HL-60 (cell line): ENCODE results near the gene KSR1.

ENCODE experiments used
- DNase-seq, 2 experiments: peaks; one replicate each; pipeline ENCODE4 v3.0.0-alpha.2; 2010 to 2020; ENCODE audit warnings: low read depth in 1 of 2, low spot score in 1 of 2
- H3K27ac ChIP-seq: fragments of 250-450 bp; sonication (Bioruptor Pico); replicated peaks from 2 replicates; pipeline ENCODE4 v1.5.1; 2020; ENCODE audit warnings: mild to moderate bottlenecking, moderate library complexity
- H3K27me3 ChIP-seq: fragments of 250-450 bp; sonication (Bioruptor Pico); 2 replicates; pipeline ENCODE4 v1.5.1; 2021; ENCODE audit warnings: mild to moderate bottlenecking, moderate library complexity; ENCODE audit not compliant: insufficient read depth, poor library complexity, severe bottlenecking
- H3K4me3 ChIP-seq: replicated peaks from 2 replicates; pipeline ENCODE4 v1.5.1; 2011; ENCODE audit warnings: mild to moderate bottlenecking, control low read depth, low read length; ENCODE audit not compliant: insufficient read depth
- GABPA ChIP-seq: IDR thresholded peaks from 2 replicates; pipeline ENCODE4 v1.6.1; 2012; ENCODE audit warnings: low read depth
- POLR2AphosphoS5 ChIP-seq: IDR thresholded peaks from 2 replicates; pipeline ENCODE4 v1.6.1; 2012; ENCODE audit warnings: low read depth
- SPI1 ChIP-seq: IDR thresholded peaks from 2 replicates; pipeline ENCODE4 v1.6.1; 2012; ENCODE audit warnings: low read depth, mild to moderate bottlenecking, borderline replicate concordance
- TF ChIP-seq, protein P1 (sequence below): IDR thresholded peaks from one replicate; pipeline ENCODE4 v1.5.1; 2011; ENCODE audit warnings: low read length, control low read depth, inconsistent platforms; ENCODE audit not compliant: insufficient read depth
- TF ChIP-seq, protein P2 (sequence below): IDR thresholded peaks from 2 replicates; pipeline ENCODE4 v1.6.1; 2012; ENCODE audit warnings: low read depth; ENCODE audit not compliant: insufficient replicate concordance

KSR1 gene

DNA sequence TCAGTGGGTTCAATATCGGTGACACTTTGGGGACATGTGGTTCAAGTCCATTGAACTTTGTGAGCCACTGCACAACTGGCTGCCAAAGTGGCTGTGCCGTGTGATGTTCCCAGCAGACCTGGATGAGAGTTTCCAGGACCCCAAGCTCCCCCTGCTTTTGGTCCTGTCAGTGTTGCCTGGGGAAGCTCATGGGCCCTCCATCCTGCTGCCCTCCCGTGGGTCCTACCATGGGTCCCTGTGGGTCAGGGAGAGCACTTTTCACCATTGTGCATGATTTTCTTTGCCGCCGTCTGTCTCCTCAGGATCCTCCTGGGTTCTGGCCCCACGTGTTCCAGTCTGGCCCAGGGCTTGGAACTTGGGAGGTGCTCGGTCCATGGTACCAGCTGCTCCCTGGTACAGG, 212.9 kb downstream of the KSR1 start:
- Histone ChIP-seq H3K27me3 (no peaks in the 10 kb centered on the region), H3K4me3 (no peak overlapping the region), H3K27ac (no peak overlapping the region)
- DNase-seq, result no peak
- TF ChIP-seq, protein P1, sequence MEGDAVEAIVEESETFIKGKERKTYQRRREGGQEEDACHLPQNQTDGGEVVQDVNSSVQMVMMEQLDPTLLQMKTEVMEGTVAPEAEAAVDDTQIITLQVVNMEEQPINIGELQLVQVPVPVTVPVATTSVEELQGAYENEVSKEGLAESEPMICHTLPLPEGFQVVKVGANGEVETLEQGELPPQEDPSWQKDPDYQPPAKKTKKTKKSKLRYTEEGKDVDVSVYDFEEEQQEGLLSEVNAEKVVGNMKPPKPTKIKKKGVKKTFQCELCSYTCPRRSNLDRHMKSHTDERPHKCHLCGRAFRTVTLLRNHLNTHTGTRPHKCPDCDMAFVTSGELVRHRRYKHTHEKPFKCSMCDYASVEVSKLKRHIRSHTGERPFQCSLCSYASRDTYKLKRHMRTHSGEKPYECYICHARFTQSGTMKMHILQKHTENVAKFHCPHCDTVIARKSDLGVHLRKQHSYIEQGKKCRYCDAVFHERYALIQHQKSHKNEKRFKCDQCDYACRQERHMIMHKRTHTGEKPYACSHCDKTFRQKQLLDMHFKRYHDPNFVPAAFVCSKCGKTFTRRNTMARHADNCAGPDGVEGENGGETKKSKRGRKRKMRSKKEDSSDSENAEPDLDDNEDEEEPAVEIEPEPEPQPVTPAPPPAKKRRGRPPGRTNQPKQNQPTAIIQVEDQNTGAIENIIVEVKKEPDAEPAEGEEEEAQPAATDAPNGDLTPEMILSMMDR, result no peak
- no peak for TF ChIP-seq GABPA
- TF ChIP-seq POLR2AphosphoS5, result no peak
- no peak for TF ChIP-seq SPI1
- TF ChIP-seq, protein P2, sequence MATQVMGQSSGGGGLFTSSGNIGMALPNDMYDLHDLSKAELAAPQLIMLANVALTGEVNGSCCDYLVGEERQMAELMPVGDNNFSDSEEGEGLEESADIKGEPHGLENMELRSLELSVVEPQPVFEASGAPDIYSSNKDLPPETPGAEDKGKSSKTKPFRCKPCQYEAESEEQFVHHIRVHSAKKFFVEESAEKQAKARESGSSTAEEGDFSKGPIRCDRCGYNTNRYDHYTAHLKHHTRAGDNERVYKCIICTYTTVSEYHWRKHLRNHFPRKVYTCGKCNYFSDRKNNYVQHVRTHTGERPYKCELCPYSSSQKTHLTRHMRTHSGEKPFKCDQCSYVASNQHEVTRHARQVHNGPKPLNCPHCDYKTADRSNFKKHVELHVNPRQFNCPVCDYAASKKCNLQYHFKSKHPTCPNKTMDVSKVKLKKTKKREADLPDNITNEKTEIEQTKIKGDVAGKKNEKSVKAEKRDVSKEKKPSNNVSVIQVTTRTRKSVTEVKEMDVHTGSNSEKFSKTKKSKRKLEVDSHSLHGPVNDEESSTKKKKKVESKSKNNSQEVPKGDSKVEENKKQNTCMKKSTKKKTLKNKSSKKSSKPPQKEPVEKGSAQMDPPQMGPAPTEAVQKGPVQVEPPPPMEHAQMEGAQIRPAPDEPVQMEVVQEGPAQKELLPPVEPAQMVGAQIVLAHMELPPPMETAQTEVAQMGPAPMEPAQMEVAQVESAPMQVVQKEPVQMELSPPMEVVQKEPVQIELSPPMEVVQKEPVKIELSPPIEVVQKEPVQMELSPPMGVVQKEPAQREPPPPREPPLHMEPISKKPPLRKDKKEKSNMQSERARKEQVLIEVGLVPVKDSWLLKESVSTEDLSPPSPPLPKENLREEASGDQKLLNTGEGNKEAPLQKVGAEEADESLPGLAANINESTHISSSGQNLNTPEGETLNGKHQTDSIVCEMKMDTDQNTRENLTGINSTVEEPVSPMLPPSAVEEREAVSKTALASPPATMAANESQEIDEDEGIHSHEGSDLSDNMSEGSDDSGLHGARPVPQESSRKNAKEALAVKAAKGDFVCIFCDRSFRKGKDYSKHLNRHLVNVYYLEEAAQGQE, result no peak

DNA sequence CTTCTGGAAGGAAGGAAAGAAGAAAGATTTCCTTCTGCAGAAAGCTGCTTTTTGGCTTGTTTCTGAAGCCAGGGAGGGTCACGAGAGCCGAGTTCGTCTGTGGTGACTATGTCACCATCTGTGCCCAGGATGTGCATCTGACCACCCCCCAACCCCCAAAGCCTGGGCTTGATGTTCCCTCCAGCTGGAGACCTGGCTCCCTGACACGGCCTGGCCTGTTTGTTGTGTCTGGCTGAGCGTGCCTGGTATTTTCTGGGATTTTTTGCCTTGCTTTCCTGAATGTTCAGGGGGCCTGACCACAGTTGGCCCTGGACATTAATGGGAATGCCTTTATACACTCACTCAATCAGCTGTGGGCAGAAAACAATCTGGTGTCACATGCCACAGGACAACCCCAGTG, 213.6 kb downstream of the KSR1 start:
- no peak for DNase-seq
- TF ChIP-seq SPI1, result no peak
- TF ChIP-seq, protein P1, result no peak
- TF ChIP-seq GABPA, result no peak
- TF ChIP-seq, protein P2, result no peak
- H3K27me3 ChIP-seq, result no peaks in the 10 kb centered on the region
- no peak overlapping the region for H3K27ac ChIP-seq
- no peak overlapping the region for H3K4me3 ChIP-seq

DNA sequence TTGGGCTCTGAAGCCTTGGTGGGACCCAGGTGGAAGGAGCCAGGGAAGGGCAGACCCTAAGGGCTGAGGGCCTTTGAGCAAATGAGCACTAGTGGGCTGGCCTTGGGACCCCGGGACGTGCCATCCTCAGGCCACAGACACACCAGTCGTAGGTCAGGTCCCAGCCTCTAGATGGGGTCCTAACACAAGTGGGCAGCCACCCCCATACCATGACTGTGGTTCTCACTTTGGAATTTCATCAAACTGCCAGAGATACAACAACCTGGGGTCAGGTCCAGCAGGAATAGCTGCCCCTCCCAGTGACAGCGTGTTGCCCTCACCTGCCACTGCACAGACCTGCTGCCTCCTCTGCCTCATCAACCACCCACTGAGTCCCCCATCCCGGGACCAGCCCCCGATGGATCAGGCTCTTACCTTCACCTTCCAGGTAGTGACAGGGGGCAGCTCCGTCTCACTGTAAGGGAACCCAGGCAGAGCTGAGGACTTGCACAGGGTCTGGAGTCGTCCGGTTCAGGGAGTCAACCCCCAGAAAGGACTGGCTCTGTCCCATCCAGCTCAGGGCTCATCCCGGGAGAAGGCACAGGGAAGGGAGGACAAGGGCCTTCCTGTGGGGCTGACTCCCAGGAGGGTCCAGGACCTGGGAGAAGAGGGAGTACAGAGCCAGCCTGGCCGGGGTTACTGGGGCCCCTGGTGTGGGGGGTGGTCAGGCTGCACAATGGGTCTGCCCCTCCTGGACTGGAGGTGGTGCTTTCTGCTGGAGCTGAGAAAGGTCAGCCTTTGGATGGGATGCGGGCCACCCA, 214.7 kb downstream of the KSR1 start:
- DNase-seq, result no peak
- Histone ChIP-seq H3K27me3 (no peaks in the 10 kb centered on the region), H3K27ac (no peak overlapping the region), H3K4me3 (no peak overlapping the region)
- TF ChIP-seq, protein P1, result no peak
- TF ChIP-seq, protein P2, result no peak
- TF ChIP-seq SPI1, result no peak
